ENCODE results near the gene NFIA. TPM values are rescaled to one million over a fixed set of nuclear protein-coding genes. Genes with fewer than 3 reads are reported as not detected.

Gene NFIA
- total and polyA plus RNA-seq, 2 of the 13 experiments (the other 11 are each of a cell fraction or from before 2014, with no cell fraction given), result 14.7 to 28.5 TPM

- TF ChIP-seq ZFP90 (CRISPR knock-in tag; IDR thresholded peaks at IDR 0.05; ENCODE audit: borderline replicate concordance) (no peak), REL (CRISPR knock-in tag; conservative IDR thresholded peaks at IDR 0.05) (no peak), HNF4G (IDR thresholded peaks at IDR 0.05; ENCODE audit: borderline replicate concordance, low read depth, low read length) (no peak), HNF4G (CRISPR knock-in tag; IDR thresholded peaks at IDR 0.05; ENCODE audit: borderline replicate concordance, low read depth) (no peak), ZNF12 (CRISPR knock-in tag; IDR thresholded peaks at IDR 0.05) (no peak), NCOA5 (CRISPR knock-in tag; IDR thresholded peaks at IDR 0.05) (no peak), NR2F6 (IDR thresholded peaks at IDR 0.05) (no peak), NR2F6 (CRISPR knock-in tag; IDR thresholded peaks at IDR 0.05) (peak; percentile 65), SPEN (CRISPR knock-in tag; IDR thresholded peaks at IDR 0.05; ENCODE audit: low read depth) (no peak), HOXA3 (CRISPR knock-in tag; IDR thresholded peaks at IDR 0.05) (no peak), ZSCAN29 (CRISPR knock-in tag; conservative IDR thresholded peaks at IDR 0.05) (peak; percentile 90), PRPF4 (IDR thresholded peaks at IDR 0.05; ENCODE audit: low read depth, low read length, poor library complexity, severe bottlenecking) (no peak), HES4 (CRISPR knock-in tag; IDR thresholded peaks at IDR 0.05; ENCODE audit: borderline replicate concordance) (no peak), ZSCAN25 (CRISPR knock-in tag; IDR thresholded peaks at IDR 0.05) (0 out of 2 replicates have a peak, but pooled peaks have one; percentile 26), ZNF331 (CRISPR knock-in tag; IDR thresholded peaks at IDR 0.05) (peak; percentile 65; the same call in 1 of the 2 replicates), SAFB2 (CRISPR knock-in tag; IDR thresholded peaks at IDR 0.05; ENCODE audit: borderline replicate concordance, low read depth) (no peak), ZNF75D (CRISPR knock-in tag; IDR thresholded peaks at IDR 0.05; ENCODE audit: borderline replicate concordance) (no peak)
- TF ChIP-seq, protein P1, sequence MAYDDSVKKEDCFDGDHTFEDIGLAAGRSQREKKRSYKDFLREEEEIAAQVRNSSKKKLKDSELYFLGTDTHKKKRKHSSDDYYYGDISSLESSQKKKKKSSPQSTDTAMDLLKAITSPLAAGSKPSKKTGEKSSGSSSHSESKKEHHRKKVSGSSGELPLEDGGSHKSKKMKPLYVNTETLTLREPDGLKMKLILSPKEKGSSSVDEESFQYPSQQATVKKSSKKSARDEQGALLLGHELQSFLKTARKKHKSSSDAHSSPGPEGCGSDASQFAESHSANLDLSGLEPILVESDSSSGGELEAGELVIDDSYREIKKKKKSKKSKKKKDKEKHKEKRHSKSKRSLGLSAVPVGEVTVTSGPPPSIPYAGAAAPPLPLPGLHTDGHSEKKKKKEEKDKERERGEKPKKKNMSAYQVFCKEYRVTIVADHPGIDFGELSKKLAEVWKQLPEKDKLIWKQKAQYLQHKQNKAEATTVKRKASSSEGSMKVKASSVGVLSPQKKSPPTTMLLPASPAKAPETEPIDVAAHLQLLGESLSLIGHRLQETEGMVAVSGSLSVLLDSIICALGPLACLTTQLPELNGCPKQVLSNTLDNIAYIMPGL (CRISPR knock-in tag; IDR thresholded peaks at IDR 0.05; ENCODE audit: borderline replicate concordance in 1 of 2, low read depth in 1 of 2), result peak; percentile 94 to 98
- TF ChIP-seq, protein P2, sequence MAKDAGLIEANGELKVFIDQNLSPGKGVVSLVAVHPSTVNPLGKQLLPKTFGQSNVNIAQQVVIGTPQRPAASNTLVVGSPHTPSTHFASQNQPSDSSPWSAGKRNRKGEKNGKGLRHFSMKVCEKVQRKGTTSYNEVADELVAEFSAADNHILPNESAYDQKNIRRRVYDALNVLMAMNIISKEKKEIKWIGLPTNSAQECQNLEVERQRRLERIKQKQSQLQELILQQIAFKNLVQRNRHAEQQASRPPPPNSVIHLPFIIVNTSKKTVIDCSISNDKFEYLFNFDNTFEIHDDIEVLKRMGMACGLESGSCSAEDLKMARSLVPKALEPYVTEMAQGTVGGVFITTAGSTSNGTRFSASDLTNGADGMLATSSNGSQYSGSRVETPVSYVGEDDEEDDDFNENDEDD (CRISPR knock-in tag; IDR thresholded peaks at IDR 0.05; ENCODE audit: borderline replicate concordance), result 0 out of 2 replicates have a peak, but pooled peaks have one; percentile 37
- TF ChIP-seq, protein P3, sequence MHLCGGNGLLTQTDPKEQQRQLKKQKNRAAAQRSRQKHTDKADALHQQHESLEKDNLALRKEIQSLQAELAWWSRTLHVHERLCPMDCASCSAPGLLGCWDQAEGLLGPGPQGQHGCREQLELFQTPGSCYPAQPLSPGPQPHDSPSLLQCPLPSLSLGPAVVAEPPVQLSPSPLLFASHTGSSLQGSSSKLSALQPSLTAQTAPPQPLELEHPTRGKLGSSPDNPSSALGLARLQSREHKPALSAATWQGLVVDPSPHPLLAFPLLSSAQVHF (CRISPR knock-in tag; IDR thresholded peaks at IDR 0.05), result no peak
- TF ChIP-seq, protein P4, sequence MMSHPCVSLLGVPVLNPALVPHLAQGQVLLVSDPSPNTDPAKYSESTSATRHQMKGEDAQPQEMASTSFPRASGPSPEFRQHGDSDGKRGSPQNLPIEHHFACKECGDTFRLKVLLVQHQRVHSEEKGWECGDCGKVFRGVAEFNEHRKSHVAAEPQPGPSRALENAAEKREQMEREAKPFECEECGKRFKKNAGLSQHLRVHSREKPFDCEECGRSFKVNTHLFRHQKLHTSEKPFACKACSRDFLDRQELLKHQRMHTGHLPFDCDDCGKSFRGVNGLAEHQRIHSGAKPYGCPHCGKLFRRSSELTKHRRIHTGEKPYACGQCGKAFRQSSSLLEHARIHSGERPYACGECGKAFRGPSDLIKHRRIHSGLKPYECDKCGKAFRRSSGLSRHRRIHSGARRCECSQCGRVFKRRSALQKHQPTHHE (CRISPR knock-in tag; IDR thresholded peaks at IDR 0.05; ENCODE audit: borderline replicate concordance), result no peak
- TF ChIP-seq, protein P5, sequence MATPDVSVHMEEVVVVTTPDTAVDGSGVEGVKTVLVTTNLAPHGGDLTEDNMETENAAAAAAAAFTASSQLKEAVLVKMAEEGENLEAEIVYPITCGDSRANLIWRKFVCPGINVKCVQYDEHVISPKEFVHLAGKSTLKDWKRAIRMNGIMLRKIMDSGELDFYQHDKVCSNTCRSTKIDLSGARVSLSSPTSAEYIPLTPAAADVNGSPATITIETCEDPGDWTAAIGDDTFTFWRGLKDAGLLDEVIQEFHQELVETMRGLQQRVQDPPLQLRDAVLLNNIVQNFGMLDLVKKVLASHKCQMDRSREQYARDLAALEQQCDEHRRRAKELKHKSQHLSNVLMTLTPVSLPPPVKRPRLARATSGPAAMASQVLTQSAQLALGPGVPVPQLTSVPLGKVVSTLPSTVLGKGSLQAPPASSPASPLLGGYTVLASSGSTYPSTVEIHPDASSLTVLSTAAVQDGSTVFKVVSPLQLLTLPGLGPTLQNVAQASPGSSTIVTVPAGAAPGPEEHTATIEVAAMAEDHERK (CRISPR knock-in tag; IDR thresholded peaks at IDR 0.05; ENCODE audit: low read depth), result no peak
These were observed 32.4 kb upstream of the NFIA start (continued) for GRCh38 chr1:61049850-61050540.
